ENCODE measurements around the gene VWC2. TPM values are rescaled to one million over a fixed set of nuclear protein-coding genes. Genes with fewer than 3 reads are reported as not detected.

Gene VWC2
- polyA plus RNA-seq, 1 donor = 0.09 TPM

GRCh38 chr7:49937608-49938007 lies 164.2 kb downstream of the VWC2 start:
- DNase-seq (ENCODE audit: low read depth) = no peak
